ENCODE data around the gene LRCH3. TPM values are rescaled to one million over a fixed set of nuclear protein-coding genes. Genes with fewer than 3 reads are reported as not detected.

Gene LRCH3
- 107 and 164 TPM in 2 replicates for total RNA-seq (2014; rRNA removed; shearing (Covaris generic); ENCODE audit: low replicate concordance)

- Histone ChIP-seq H3K9me2 (replicated peaks; ENCODE audit: insufficient read depth, low read length) (no peaks in the 10 kb centered on the region), H2AFZ (ENCODE audit: low read length) (0 out of 2 replicates have a peak within 1 kb of the TSS, but pooled peaks have one; percentile 15), H3K9me3 (ENCODE audit: low read length) (no peaks in the 10 kb centered on the region), H4K20me1 (ENCODE audit: insufficient read depth, low read depth, low read length) (no peaks in the 10 kb centered on the region), H3K27ac (ENCODE audit: low read length) (peak within 1 kb of the TSS; percentile 81), H3K79me2 (ENCODE audit: low read length) (peaks cover 60% of the 10 kb centered on the region), H3K4me2 (ENCODE audit: low read depth, low read length, poor library complexity, severe bottlenecking) (peak within 1 kb of the TSS; percentile 92), H3K27me3 (ENCODE audit: low read length) (no peaks in the 10 kb centered on the region), H3K9ac (ENCODE audit: low read length) (peak within 1 kb of the TSS; percentile 89), H3K36me3 (ENCODE audit: insufficient read depth, low read length) (no peaks in the 10 kb centered on the region; the same call in 1 of the 2 replicates), H3K4me1 (ENCODE audit: low read length) (peaks cover 52% of the 10 kb centered on the region), H3K4me3 (ENCODE audit: low read length) (peak within 1 kb of the TSS; percentile 89)
- DNase-seq = peak; percentile 97
Measured at GRCh38 chr3:197791113-197791891, at the start of gene LRCH3. TSS of gene LRCH3 (plus strand) at chr3:197791254. CDS start at chr3:197791279, 25 bp downstream.

- H3K4me1 ChIP-seq (ENCODE audit: low read length) = peaks cover 45% of the 10 kb centered on the region
- no peaks in the 10 kb centered on the region for H3K9me2 ChIP-seq (replicated peaks; ENCODE audit: insufficient read depth, low read length)
- no peak overlapping the region for H3K4me2 ChIP-seq (ENCODE audit: low read depth, low read length, poor library complexity, severe bottlenecking)
- H3K9me3 ChIP-seq (ENCODE audit: low read length) = no peaks in the 10 kb centered on the region
- H2AFZ ChIP-seq (ENCODE audit: low read length) = no peak overlapping the region
- H3K27ac ChIP-seq (ENCODE audit: low read length) = no peak overlapping the region
- H3K4me3 ChIP-seq (ENCODE audit: low read length) = no peak overlapping the region
- H4K20me1 ChIP-seq (ENCODE audit: insufficient read depth, low read depth, low read length) = no peaks in the 10 kb centered on the region
- no peaks in the 10 kb centered on the region for H3K27me3 ChIP-seq (ENCODE audit: low read length)
- no peak for DNase-seq
- no peaks in the 10 kb centered on the region for H3K36me3 ChIP-seq (ENCODE audit: insufficient read depth, low read length)
- no peak overlapping the region for H3K9ac ChIP-seq (ENCODE audit: low read length)
- peaks cover 15% of the 10 kb centered on the region for H3K79me2 ChIP-seq (ENCODE audit: low read length)
Measured at GRCh38 chr3:197742787-197743186, 48.3 kb upstream of the LRCH3 start.

- peak overlapping the region; percentile 81 for H3K4me2 ChIP-seq (ENCODE audit: low read depth, low read length, poor library complexity, severe bottlenecking)
- no peaks in the 10 kb centered on the region for H3K27me3 ChIP-seq (ENCODE audit: low read length)
- no peaks in the 10 kb centered on the region for H3K9me2 ChIP-seq (replicated peaks; ENCODE audit: insufficient read depth, low read length)
- no peaks in the 10 kb centered on the region for H3K9me3 ChIP-seq (ENCODE audit: low read length)
- peak; percentile 64 for DNase-seq
- no peak overlapping the region for H3K4me3 ChIP-seq (ENCODE audit: low read length)
- no peaks in the 10 kb centered on the region for H3K36me3 ChIP-seq (ENCODE audit: insufficient read depth, low read length)
- H3K4me1 ChIP-seq (ENCODE audit: low read length) = peaks cover 42% of the 10 kb centered on the region
- peak overlapping the region; percentile 29 for H2AFZ ChIP-seq (ENCODE audit: low read length)
- peak overlapping the region; percentile 92 for H3K27ac ChIP-seq (ENCODE audit: low read length)
- H3K9ac ChIP-seq (ENCODE audit: low read length) = peak overlapping the region; percentile 28; the same call in 1 of the 2 replicates
- peaks cover 23% of the 10 kb centered on the region for H3K79me2 ChIP-seq (ENCODE audit: low read length)
- H4K20me1 ChIP-seq (ENCODE audit: insufficient read depth, low read depth, low read length) = peaks cover 6% of the 10 kb centered on the region; the same call in 1 of the 2 replicates
Measured at GRCh38 chr3:197746209-197746608, 44.8 kb upstream of the LRCH3 start.

- Histone ChIP-seq H3K27me3 (ENCODE audit: low read length) (no peaks in the 10 kb centered on the region), H4K20me1 (ENCODE audit: insufficient read depth, low read depth, low read length) (peaks cover 7% of the 10 kb centered on the region; the same call in 1 of the 2 replicates), H3K9ac (ENCODE audit: low read length) (peak overlapping the region; percentile 28), H3K79me2 (ENCODE audit: low read length) (peaks cover 29% of the 10 kb centered on the region), H2AFZ (ENCODE audit: low read length) (peak overlapping the region; percentile 29), H3K4me3 (ENCODE audit: low read length) (0 out of 2 replicates have a peak overlapping the region, but pooled peaks have one; percentile 1), H3K36me3 (ENCODE audit: insufficient read depth, low read length) (no peaks in the 10 kb centered on the region), H3K9me3 (ENCODE audit: low read length) (no peaks in the 10 kb centered on the region), H3K4me2 (ENCODE audit: low read depth, low read length, poor library complexity, severe bottlenecking) (peak overlapping the region; percentile 81), H3K9me2 (replicated peaks; ENCODE audit: insufficient read depth, low read length) (no peaks in the 10 kb centered on the region), H3K27ac (ENCODE audit: low read length) (peak overlapping the region; percentile 92), H3K4me1 (ENCODE audit: low read length) (peaks cover 39% of the 10 kb centered on the region)
- peak; percentile 86 for DNase-seq
Measured at GRCh38 chr3:197746801-197747237, 44.2 kb upstream of the LRCH3 start.

- H3K79me2 ChIP-seq (ENCODE audit: low read length) = peaks cover 49% of the 10 kb centered on the region
- peaks cover 55% of the 10 kb centered on the region for H3K4me1 ChIP-seq (ENCODE audit: low read length)
- H3K36me3 ChIP-seq (ENCODE audit: insufficient read depth, low read length) = no peaks in the 10 kb centered on the region
- H2AFZ ChIP-seq (ENCODE audit: low read length) = peak overlapping the region; percentile 67
- H3K9ac ChIP-seq (ENCODE audit: low read length) = peak overlapping the region; percentile 95
- peak overlapping the region; percentile 81 for H3K4me2 ChIP-seq (ENCODE audit: low read depth, low read length, poor library complexity, severe bottlenecking)
- peak; percentile 55 for DNase-seq
- no peaks in the 10 kb centered on the region for H3K27me3 ChIP-seq (ENCODE audit: low read length)
- peak overlapping the region; percentile 92 for H3K27ac ChIP-seq (ENCODE audit: low read length)
- peak overlapping the region; percentile 74 for H3K4me3 ChIP-seq (ENCODE audit: low read length)
- H3K9me2 ChIP-seq (replicated peaks; ENCODE audit: insufficient read depth, low read length) = no peaks in the 10 kb centered on the region
- peaks cover 15% of the 10 kb centered on the region; the same call in 1 of the 2 replicates for H4K20me1 ChIP-seq (ENCODE audit: insufficient read depth, low read depth, low read length)
- no peaks in the 10 kb centered on the region for H3K9me3 ChIP-seq (ENCODE audit: low read length)
Measured at GRCh38 chr3:197748597-197749314, 42.3 kb upstream of the LRCH3 start.

- Histone ChIP-seq H3K36me3 (ENCODE audit: insufficient read depth, low read length) (no peaks in the 10 kb centered on the region), H3K9me2 (replicated peaks; ENCODE audit: insufficient read depth, low read length) (no peaks in the 10 kb centered on the region), H3K9me3 (ENCODE audit: low read length) (no peaks in the 10 kb centered on the region), H3K9ac (ENCODE audit: low read length) (peak overlapping the region; percentile 95), H3K4me2 (ENCODE audit: low read depth, low read length, poor library complexity, severe bottlenecking) (peak overlapping the region; percentile 81), H3K4me3 (ENCODE audit: low read length) (peak overlapping the region; percentile 74), H3K79me2 (ENCODE audit: low read length) (peaks cover 54% of the 10 kb centered on the region), H2AFZ (ENCODE audit: low read length) (peak overlapping the region; percentile 67), H4K20me1 (ENCODE audit: insufficient read depth, low read depth, low read length) (peaks cover 15% of the 10 kb centered on the region; the same call in 1 of the 2 replicates), H3K4me1 (ENCODE audit: low read length) (peaks cover 52% of the 10 kb centered on the region), H3K27me3 (ENCODE audit: low read length) (no peaks in the 10 kb centered on the region), H3K27ac (ENCODE audit: low read length) (peak overlapping the region; percentile 92)
- peak; percentile 93 for DNase-seq
Measured at GRCh38 chr3:197749315-197749600, 41.8 kb upstream of the LRCH3 start.

GRCh38 chr3:197749601-197750395, 41.3 kb upstream of the LRCH3 start, which contains the start of gene FYTTD1:
TSS of gene FYTTD1 (plus strand) at chr3:197749883. CDS start at chr3:197749972, 89 bp downstream.
- Histone ChIP-seq H3K9ac (ENCODE audit: low read length) (peak within 1 kb of the TSS; percentile 95), H3K9me2 (replicated peaks; ENCODE audit: insufficient read depth, low read length) (no peaks in the 10 kb centered on the region), H3K4me2 (ENCODE audit: low read depth, low read length, poor library complexity, severe bottlenecking) (peak within 1 kb of the TSS; percentile 81), H3K27ac (ENCODE audit: low read length) (peak within 1 kb of the TSS; percentile 92), H3K4me3 (ENCODE audit: low read length) (peak within 1 kb of the TSS; percentile 74), H3K4me1 (ENCODE audit: low read length) (peaks cover 49% of the 10 kb centered on the region), H3K36me3 (ENCODE audit: insufficient read depth, low read length) (0 out of 2 replicates have a peak, but pooled peaks cover 2% of the 10 kb centered on the region), H4K20me1 (ENCODE audit: insufficient read depth, low read depth, low read length) (peaks cover 18% of the 10 kb centered on the region; the same call in 1 of the 2 replicates), H3K27me3 (ENCODE audit: low read length) (no peaks in the 10 kb centered on the region), H2AFZ (ENCODE audit: low read length) (peak within 1 kb of the TSS; percentile 67), H3K79me2 (ENCODE audit: low read length) (peaks cover 59% of the 10 kb centered on the region), H3K9me3 (ENCODE audit: low read length) (no peaks in the 10 kb centered on the region)
- DNase-seq = peak; percentile 97

Measured in Karpas-422 (cell line).